AG04450 (cell line): ENCODE results near the gene SRL. TPM values are rescaled to one million over a fixed set of nuclear protein-coding genes. Genes with fewer than 3 reads are reported as not detected.

ENCODE experiments used
- CTCF ChIA-PET: fragments of 300-600, 350-600 bp; formaldehyde crosslinking; extraction: SDS; loops from one replicate; lab custom pipeline; 2022; ENCODE audit warnings: antibody characterized with exemption, inconsistent platforms; lab: Charles Lee
- POLR2A ChIA-PET: fragments of 350-600 bp; formaldehyde crosslinking; extraction: SDS; loops from one replicate; lab custom pipeline; 2021; ENCODE audit warnings: antibody characterized with exemption, inconsistent platforms; lab: Yijun Ruan, JAX
- DNase-seq: peaks from one replicate; pipeline ENCODE4 v3.0.0-alpha.2; 2011; ENCODE audit warnings: low read depth, low spot score
- H3K27ac ChIP-seq: one replicate; pipeline ENCODE4 v1.5.1; 2012; ENCODE audit warnings: low read depth, low read length, control low read depth
- H3K27me3 ChIP-seq: one replicate; pipeline ENCODE4 v1.6.0; 2012; ENCODE audit warnings: low read length; ENCODE audit not compliant: control insufficient read depth, insufficient read depth
- H3K4me3 ChIP-seq: 2 replicates; pipeline ENCODE4 v1.5.1; 2011; ENCODE audit warnings: mild to moderate bottlenecking, low read depth, low read length, control low read depth
- H3K9me3 ChIP-seq: 2 replicates; pipeline ENCODE4 v1.5.1; 2012; ENCODE audit warnings: low read length; ENCODE audit not compliant: control insufficient read depth, insufficient read depth
- polyA plus RNA-seq: library from polyadenylated mRNA; depleted of rRNA; stranded (reverse); fragments of >200 nt; gene quantifications from 2 replicates; pipeline ENCODE4 v1.2.3, GENCODE V29; 2011
- TF ChIP-seq, protein P1 (sequence below): IDR thresholded peaks from 2 replicates; pipeline ENCODE4 v1.5.1; 2011; ENCODE audit warnings: low read depth, low read length, control low read depth, inconsistent platforms

SRL gene
- polyA plus RNA-seq, 1 experiment: 0.05 TPM

DNA sequence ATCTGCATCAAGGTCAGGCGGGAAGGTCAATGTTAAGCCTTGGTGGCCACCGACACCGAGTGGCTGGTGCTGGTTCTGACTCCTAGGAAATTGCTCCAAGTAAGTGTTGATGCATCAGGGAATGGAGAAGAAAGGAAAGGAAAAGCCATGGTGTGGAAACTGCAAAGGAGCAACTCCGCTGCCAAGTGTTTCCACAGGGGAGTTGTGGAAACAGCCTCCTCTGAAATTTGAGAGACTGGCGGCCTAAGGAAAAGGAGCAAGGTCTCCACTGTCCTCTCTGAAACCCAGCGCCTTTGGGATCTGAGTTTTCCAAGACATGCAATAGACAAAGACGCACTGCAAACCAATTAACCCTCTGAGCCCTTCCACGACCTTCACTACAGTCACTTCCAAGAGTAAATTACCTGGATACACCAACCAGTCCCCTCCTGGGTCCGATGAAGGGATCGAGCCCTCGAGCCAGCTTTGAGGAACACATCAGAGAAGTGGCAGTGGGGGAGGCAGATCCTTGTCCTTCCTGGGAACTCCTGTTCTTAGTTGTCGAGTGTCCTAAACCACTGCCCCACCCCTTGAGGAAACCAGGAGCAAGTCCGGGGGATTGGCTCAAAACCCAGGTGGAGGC lies 51.1 kb downstream of the SRL start:
- ChIA-PET POLR2A (no interaction called here), CTCF (interaction anchor here (1.0 kb wide), 1 partner anchor 10 kb away, joined by 3 read pairs; no protein-coding TSS in a partner anchor)
- H3K27me3 ChIP-seq: peaks cover 5% of the 10 kb centered on the region
- H3K27ac ChIP-seq: no peak overlapping the region
- TF ChIP-seq, protein P1, sequence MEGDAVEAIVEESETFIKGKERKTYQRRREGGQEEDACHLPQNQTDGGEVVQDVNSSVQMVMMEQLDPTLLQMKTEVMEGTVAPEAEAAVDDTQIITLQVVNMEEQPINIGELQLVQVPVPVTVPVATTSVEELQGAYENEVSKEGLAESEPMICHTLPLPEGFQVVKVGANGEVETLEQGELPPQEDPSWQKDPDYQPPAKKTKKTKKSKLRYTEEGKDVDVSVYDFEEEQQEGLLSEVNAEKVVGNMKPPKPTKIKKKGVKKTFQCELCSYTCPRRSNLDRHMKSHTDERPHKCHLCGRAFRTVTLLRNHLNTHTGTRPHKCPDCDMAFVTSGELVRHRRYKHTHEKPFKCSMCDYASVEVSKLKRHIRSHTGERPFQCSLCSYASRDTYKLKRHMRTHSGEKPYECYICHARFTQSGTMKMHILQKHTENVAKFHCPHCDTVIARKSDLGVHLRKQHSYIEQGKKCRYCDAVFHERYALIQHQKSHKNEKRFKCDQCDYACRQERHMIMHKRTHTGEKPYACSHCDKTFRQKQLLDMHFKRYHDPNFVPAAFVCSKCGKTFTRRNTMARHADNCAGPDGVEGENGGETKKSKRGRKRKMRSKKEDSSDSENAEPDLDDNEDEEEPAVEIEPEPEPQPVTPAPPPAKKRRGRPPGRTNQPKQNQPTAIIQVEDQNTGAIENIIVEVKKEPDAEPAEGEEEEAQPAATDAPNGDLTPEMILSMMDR: no peak
- no peak overlapping the region for H3K4me3 ChIP-seq
- no peaks in the 10 kb centered on the region for H3K9me3 ChIP-seq
- DNase-seq: no peak

DNA sequence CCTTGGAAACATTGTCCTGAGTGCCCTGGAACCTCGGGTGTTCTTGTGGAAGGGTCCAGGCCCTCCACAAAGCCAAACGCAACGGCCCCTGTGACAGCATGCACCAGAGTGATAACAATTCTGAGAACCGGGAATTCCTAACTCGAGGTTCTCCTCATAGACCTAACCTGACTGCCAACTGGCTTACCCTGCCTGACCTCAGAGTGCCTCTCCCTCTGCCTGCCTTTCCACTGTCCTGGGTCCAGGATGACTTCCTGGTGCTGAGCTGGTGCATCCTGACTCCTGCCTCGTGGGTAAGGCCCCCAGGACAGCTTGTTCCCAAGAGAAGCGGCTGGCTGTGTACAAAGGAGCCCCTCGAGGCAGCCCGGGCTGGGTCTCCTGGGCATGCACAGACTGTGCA lies 51.8 kb downstream of the SRL start:
- Histone ChIP-seq H3K4me3 (no peak overlapping the region), H3K27ac (no peak overlapping the region), H3K27me3 (peaks cover 5% of the 10 kb centered on the region), H3K9me3 (no peaks in the 10 kb centered on the region)
- CTCF ChIA-PET: interaction anchor here (1.0 kb wide), 1 partner anchor 11 kb away, joined by 3 read pairs; no protein-coding TSS in a partner anchor
- TF ChIP-seq, protein P1: no peak
- no peak for DNase-seq
- POLR2A ChIA-PET: no interaction called here

- TF ChIP-seq, protein P1: no peak
- H3K9me3 ChIP-seq: no peaks in the 10 kb centered on the region
- POLR2A ChIA-PET: interaction anchor here (0.6 to 0.9 kb wide), 5 partner anchors 9 to 335 kb away, joined by 3 to 5 read pairs (median 4); no protein-coding TSS in a partner anchor
- no peak overlapping the region for H3K27ac ChIP-seq
- no peak for DNase-seq
- CTCF ChIA-PET: no interaction called here
- peaks cover 2% of the 10 kb centered on the region for H3K27me3 ChIP-seq
- H3K4me3 ChIP-seq: peak overlapping the region; percentile 75
These were observed 57.7 kb downstream of the SRL start for GRCh38 chr16:4184038-4184702.

DNA sequence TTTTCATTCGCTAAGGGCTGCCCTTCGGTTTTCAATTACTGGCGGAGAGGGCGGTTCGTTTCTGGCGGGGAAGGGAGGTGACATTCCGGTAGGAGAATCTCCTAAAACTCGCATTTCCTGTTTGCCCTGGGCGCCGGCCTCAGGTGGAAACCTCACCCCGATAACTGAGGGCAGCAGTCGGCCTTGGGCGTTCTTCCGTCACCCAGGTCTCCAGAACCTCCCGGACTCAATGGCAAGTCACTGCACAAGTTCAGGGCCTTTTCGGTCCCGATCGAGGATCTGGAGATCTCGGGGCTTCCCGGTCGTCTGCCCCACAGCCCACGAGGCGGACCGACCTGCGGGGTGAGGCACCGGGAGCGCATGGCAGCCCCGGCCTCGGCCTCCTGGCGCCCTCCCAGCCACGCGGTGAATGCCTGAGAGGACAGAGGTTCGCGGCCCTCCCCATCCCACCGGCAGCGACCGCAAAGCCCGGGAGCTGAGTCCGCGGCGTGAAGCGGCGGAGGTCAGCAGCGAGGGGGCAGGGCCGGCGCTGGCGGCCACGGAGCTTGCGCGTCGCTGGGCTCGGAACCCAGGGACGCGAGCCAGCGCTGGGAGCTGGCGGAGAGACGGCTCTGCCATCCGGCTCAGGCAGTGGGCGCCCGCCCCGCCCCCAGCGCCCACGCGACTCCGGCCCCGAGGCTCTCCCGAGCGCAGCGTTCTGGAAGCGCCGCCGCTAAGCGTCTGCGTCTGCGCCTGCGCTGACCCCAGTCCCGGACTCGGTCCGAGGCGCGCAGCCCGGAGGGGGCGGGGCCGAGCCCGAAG lies 58.4 kb downstream of the SRL start:
- ChIA-PET CTCF (no interaction called here), POLR2A (interaction anchor here (0.6 to 0.9 kb wide), 6 partner anchors 8 to 334 kb away, joined by 3 to 5 read pairs (median 4); no protein-coding TSS in a partner anchor)
- Histone ChIP-seq H3K27me3 (no peaks in the 10 kb centered on the region), H3K27ac (peak overlapping the region; percentile 87), H3K9me3 (no peaks in the 10 kb centered on the region; the same call in 1 of the 2 replicates), H3K4me3 (peak overlapping the region; percentile 75)
- TF ChIP-seq, protein P1: peak; percentile 5; the same call in 1 of the 2 replicates
- DNase-seq: peak; percentile 81
